B cell (primary cell): ENCODE measurements around the gene ABHD17C. TPM values are rescaled to one million over a fixed set of nuclear protein-coding genes. Genes with fewer than 3 reads are reported as not detected.

Source experiments
- ATAC-seq: fragments of 200-7000 bp; cut with Tn5 transposase; one replicate; pipeline ENCODE4 v1.10.0; 2021; ENCODE audit warnings: low read depth, mild to moderate bottlenecking, moderate number of reproducible peaks, moderate library complexity
- CTCF ChIA-PET: fragments of 350-600 bp; sonication (Branson Sonifier 250); formaldehyde crosslinking; loops from one replicate; lab custom pipeline; 2021; ENCODE audit warnings: antibody characterized with exemption, inconsistent platforms; lab: Charles Lee
- POLR2A ChIA-PET: fragments of 350-600 bp; sonication (Branson Sonifier 250); formaldehyde crosslinking; loops from one replicate; lab custom pipeline; 2021; ENCODE audit warnings: antibody characterized with exemption; lab: Charles Lee
- DNase-seq: peaks from one replicate; pipeline ENCODE4 v3.0.0; 2013
- H2AFZ ChIP-seq: 2 replicates; pipeline ENCODE4 v1.6.1; 2012; ENCODE audit warnings: mild to moderate bottlenecking, low read depth, low read length; ENCODE audit not compliant: insufficient read depth, poor library complexity, severe bottlenecking
- H3K27ac ChIP-seq, 2 donors: 1 replicate in 1 of 2; 2 replicates in 1 of 2; pipeline ENCODE4 v1.5.1; 2012 to 2013; ENCODE audit warnings: low read length in 2 of 2, mild to moderate bottlenecking in 2 of 2, moderate library complexity in 1 of 2
- H3K27me3 ChIP-seq, 4 experiments: fragments of 200-600 bp in 1 of 4; sonication (generic) in 1 of 4; replicated peaks in 1 of 4; 1 replicate in 2 of 4; 2 replicates in 2 of 4; pipeline versions ENCODE4 v1.6.1 to v1.7.0; 2013 to 2016; ENCODE audit warnings: low read length in 3 of 4, mild to moderate bottlenecking in 2 of 4, mixed read lengths in 1 of 4, moderate library complexity in 1 of 4; ENCODE audit not compliant: insufficient read depth in 4 of 4, control insufficient read depth in 3 of 4; ENCODE audit errors: control extremely low read depth in 1 of 4
- H3K36me3 ChIP-seq, 2 experiments: replicated peaks in 1 of 2; 1 replicate in 1 of 2; 2 replicates in 1 of 2; pipeline versions ENCODE4 v1.6.1 to v1.7.1; 2013; ENCODE audit warnings: low read length in 1 of 2; ENCODE audit not compliant: insufficient read depth in 2 of 2, control insufficient read depth in 1 of 2; ENCODE audit errors: control extremely low read depth in 1 of 2, extremely low read depth in 1 of 2
- H3K4me1 ChIP-seq, 2 donors: fragments of 200-600 bp in 1 of 2; sonication (generic) in 1 of 2; 1 replicate in 1 of 2; 2 replicates in 1 of 2; pipeline versions ENCODE4 v1.5.1 to v1.6.1; 2013 to 2017; ENCODE audit warnings: low read length in 2 of 2; ENCODE audit not compliant: control insufficient read depth in 2 of 2, insufficient read depth in 2 of 2
- H3K4me2 ChIP-seq: replicated peaks from 2 replicates; pipeline ENCODE3; 2012; ENCODE audit warnings: mild to moderate bottlenecking, low read depth, low read length; ENCODE audit not compliant: poor library complexity, severe bottlenecking
- H3K4me3 ChIP-seq, 5 experiments: fragments of 200-600 bp in 1 of 5; sonication (generic) in 1 of 5; 1 replicate in 3 of 5; 2 replicates in 2 of 5; pipeline versions ENCODE4 v1.5.1 to v1.7.0; 2011 to 2016; ENCODE audit warnings: low read length in 4 of 5, mild to moderate bottlenecking in 4 of 5, low read depth in 2 of 5, control low read depth in 1 of 5, moderate library complexity in 1 of 5; ENCODE audit not compliant: insufficient read depth in 1 of 5; ENCODE audit errors: control extremely low read depth in 1 of 5, extremely low read depth in 1 of 5
- H3K79me2 ChIP-seq: fragments of 200-600 bp; sonication (generic); one replicate; pipeline ENCODE4 v1.6.0; 2016; ENCODE audit warnings: low read length; ENCODE audit not compliant: control insufficient read depth, insufficient read depth
- H3K9ac ChIP-seq: fragments of 200-600 bp; sonication (generic); 2 replicates; pipeline ENCODE4 v1.6.1; 2017; ENCODE audit warnings: mild to moderate bottlenecking, low read length, moderate library complexity
- H3K9me3 ChIP-seq, 3 donors: one replicate each; pipeline versions ENCODE4 v1.6.1 to v1.7.1; 2013; ENCODE audit warnings: low read length in 2 of 3; ENCODE audit not compliant: control insufficient read depth in 2 of 3, insufficient read depth in 1 of 3; ENCODE audit errors: control extremely low read depth in 1 of 3
- H4K20me1 ChIP-seq: 2 replicates; pipeline ENCODE4 v1.6.0; 2012; ENCODE audit warnings: mild to moderate bottlenecking, low read length; ENCODE audit not compliant: insufficient read depth, control insufficient read depth, poor library complexity, severe bottlenecking
- H3K27ac Mint-ChIP-seq: one replicate; pipeline ENCODE4 v1.8.0; 2021; ENCODE audit warnings: mixed read lengths
- H3K27me3 Mint-ChIP-seq: one replicate; pipeline ENCODE4 v1.8.0; 2021; ENCODE audit warnings: mixed read lengths
- H3K4me1 Mint-ChIP-seq: one replicate; pipeline ENCODE4 v1.8.0; 2021; ENCODE audit warnings: mixed read lengths
- H3K4me3 Mint-ChIP-seq: one replicate; pipeline ENCODE4 v1.8.0; 2021; ENCODE audit warnings: mixed read lengths
- H3K9me3 Mint-ChIP-seq: one replicate; pipeline ENCODE4 v1.8.0; 2022; ENCODE audit warnings: mixed read lengths; ENCODE audit not compliant: insufficient read depth
- EZH2 ChIP-seq: IDR thresholded peaks from 2 replicates; pipeline ENCODE4 v1.6.1; 2012; ENCODE audit warnings: borderline replicate concordance, low read depth, mild to moderate bottlenecking, moderate library complexity, low read length; ENCODE audit not compliant: insufficient read depth, poor library complexity, severe bottlenecking
- WGBS: methylation state at CpG from one replicate; pipeline ENCODE4 v1.1.5; 2013; ENCODE audit warnings: missing lambda C conversion rate; ENCODE audit not compliant: insufficient coverage; 5-methylcytosine and 5-hydroxymethylcytosine counted together
- intact Hi-C: fragments of 100-400 bp; cut with micrococcal nuclease; formaldehyde crosslinking; loops from one replicate; pipeline ENCODE4 v1.10.0; 2022
- polyA plus RNA-seq: library from polyadenylated mRNA; depleted of rRNA; stranded (reverse); fragments of >200 nt; gene quantifications from 2 replicates; pipeline ENCODE4 v1.2.3, GENCODE V29; 2012
- total RNA-seq, 2 donors: library from RNA; stranded (reverse); fragments of 120-200 nt in 1 of 2; gene quantifications; 1 replicate in 1 of 2; 2 replicates in 1 of 2; pipeline versions ENCODE4 v1.2.3 to v1.2.4, GENCODE V29; 2013 to 2022
- TF ChIP-seq, protein P1 (sequence below): fragments of 200-600 bp; IDR thresholded peaks from one replicate; pipeline ENCODE4 v1.8.0; 2022; ENCODE audit warnings: antibody characterized with exemption, mild to moderate bottlenecking

ABHD17C gene
- total and polyA plus RNA-seq, 2 donors (not counting 1 experiment from before 2014, with no cell fraction given) = 0.78 to 1.9 TPM

DNA sequence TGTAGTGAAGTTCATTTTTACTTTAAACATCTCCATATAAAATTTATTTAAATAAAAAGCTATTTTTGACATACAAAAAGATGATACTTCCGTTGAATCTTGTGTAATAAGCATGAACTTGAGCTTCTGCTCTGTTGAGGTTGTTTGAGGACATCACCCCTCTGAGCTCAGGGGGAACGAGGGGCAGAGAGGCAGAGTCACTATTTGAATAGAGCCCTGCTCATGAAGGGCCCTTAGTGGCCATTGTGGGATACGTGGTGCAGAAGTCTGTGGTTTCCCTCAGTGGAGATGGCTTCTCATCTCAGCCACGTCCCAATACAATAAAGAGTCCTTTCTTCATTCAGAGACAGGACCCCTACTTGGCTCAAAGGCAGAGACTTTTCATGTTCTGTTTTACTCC, 94.7 kb downstream of the ABHD17C start:
- no peaks in the 10 kb centered on the region for H3K79me2 ChIP-seq
- H2AFZ ChIP-seq = no peak overlapping the region
- no peaks in the 10 kb centered on the region for H3K27me3 ChIP-seq
- H3K4me1 ChIP-seq = no peaks in the 10 kb centered on the region
- no peak overlapping the region for H3K4me3 ChIP-seq
- CTCF ChIA-PET = interaction anchor here (0.7 to 1.1 kb wide), 2 partner anchors 10 to 12 kb away, joined by 3 to 5 read pairs; no protein-coding TSS in a partner anchor
- Mint-ChIP-seq H3K9me3 (no peaks in the 10 kb centered on the region), H3K4me1 (no peaks in the 10 kb centered on the region), H3K27me3 (peaks cover 31% of the 10 kb centered on the region), H3K27ac (no peak overlapping the region), H3K4me3 (no peak overlapping the region)
- WGBS = 65% methylated on average over 3 of the region's 4 CpGs
- no peak for TF ChIP-seq EZH2
- TF ChIP-seq, protein P1, sequence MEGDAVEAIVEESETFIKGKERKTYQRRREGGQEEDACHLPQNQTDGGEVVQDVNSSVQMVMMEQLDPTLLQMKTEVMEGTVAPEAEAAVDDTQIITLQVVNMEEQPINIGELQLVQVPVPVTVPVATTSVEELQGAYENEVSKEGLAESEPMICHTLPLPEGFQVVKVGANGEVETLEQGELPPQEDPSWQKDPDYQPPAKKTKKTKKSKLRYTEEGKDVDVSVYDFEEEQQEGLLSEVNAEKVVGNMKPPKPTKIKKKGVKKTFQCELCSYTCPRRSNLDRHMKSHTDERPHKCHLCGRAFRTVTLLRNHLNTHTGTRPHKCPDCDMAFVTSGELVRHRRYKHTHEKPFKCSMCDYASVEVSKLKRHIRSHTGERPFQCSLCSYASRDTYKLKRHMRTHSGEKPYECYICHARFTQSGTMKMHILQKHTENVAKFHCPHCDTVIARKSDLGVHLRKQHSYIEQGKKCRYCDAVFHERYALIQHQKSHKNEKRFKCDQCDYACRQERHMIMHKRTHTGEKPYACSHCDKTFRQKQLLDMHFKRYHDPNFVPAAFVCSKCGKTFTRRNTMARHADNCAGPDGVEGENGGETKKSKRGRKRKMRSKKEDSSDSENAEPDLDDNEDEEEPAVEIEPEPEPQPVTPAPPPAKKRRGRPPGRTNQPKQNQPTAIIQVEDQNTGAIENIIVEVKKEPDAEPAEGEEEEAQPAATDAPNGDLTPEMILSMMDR = no peak
- H3K9me3 ChIP-seq = no peaks in the 10 kb centered on the region
- H3K27ac ChIP-seq = no peak overlapping the region
- no peaks in the 10 kb centered on the region for H4K20me1 ChIP-seq
- intact Hi-C loops = no loop called here
- H3K9ac ChIP-seq = no peak overlapping the region
- POLR2A ChIA-PET = no interaction called here
- DNase-seq (no peak), ATAC-seq (no peak)
- H3K4me2 ChIP-seq = no peak overlapping the region
- no peaks in the 10 kb centered on the region for H3K36me3 ChIP-seq

DNA sequence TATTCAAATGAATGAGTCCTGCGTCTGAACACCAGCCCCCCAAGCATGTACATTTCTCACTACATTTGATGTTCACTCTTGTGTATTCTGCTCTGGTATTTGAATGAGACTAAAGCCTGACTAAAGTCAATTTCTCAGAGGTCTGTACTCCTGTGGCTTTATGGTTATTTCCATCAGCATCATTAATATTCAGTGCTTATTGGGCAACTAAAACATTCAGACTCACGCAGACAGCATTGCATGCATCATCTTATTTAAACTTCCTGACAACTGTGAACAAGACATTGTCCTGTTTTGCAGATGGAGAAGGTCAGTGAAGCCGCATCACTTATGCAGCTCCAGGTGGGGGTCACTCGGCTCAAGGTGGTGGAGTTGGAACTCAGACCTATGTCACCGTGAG, 95.1 kb downstream of the ABHD17C start:
- Mint-ChIP-seq H3K4me3 (no peak overlapping the region), H3K27ac (no peak overlapping the region), H3K4me1 (no peaks in the 10 kb centered on the region), H3K27me3 (peaks cover 31% of the 10 kb centered on the region), H3K9me3 (no peaks in the 10 kb centered on the region)
- WGBS = 94% methylated on average over 3 of the region's 5 CpGs
- intact Hi-C loops = no loop called here
- H3K27ac ChIP-seq = no peak overlapping the region
- H3K79me2 ChIP-seq = no peaks in the 10 kb centered on the region
- ChIA-PET POLR2A (no interaction called here), CTCF (interaction anchor here (1.1 kb wide), 1 partner anchor 10 kb away, joined by 5 read pairs; no protein-coding TSS in a partner anchor)
- H3K27me3 ChIP-seq = no peaks in the 10 kb centered on the region
- no peaks in the 10 kb centered on the region for H3K9me3 ChIP-seq
- TF ChIP-seq, protein P1 = no peak
- TF ChIP-seq EZH2 = no peak
- H3K4me1 ChIP-seq = no peaks in the 10 kb centered on the region
- H3K4me3 ChIP-seq = no peak overlapping the region
- DNase-seq = no peak
- no peak overlapping the region for H3K9ac ChIP-seq
- no peak overlapping the region for H2AFZ ChIP-seq
- H3K36me3 ChIP-seq = no peaks in the 10 kb centered on the region
- no peak overlapping the region for H3K4me2 ChIP-seq
- no peaks in the 10 kb centered on the region for H4K20me1 ChIP-seq
- ATAC-seq = no peak
